HCT116 (cell line): Measurements from ENCODE around the gene UBL4B. TPM values are rescaled to one million over a fixed set of nuclear protein-coding genes. Genes with fewer than 3 reads are reported as not detected.

Source experiments
- ATAC-seq: fragments of 200-7000 bp; cut with Tn5 transposase; 2 replicates; pipeline ENCODE4 v1.9.1; 2020; ENCODE audit warnings: mild to moderate bottlenecking, moderate library complexity
- BruUV-seq: library from RNA; stranded (reverse); fragments of 400-500 nt; replicated peaks from 2 replicates; lab custom pipeline; 2021; lab: Mats Ljungman, UMichigan
- CTCF ChIA-PET: fragments of 300-600 bp; sonication (Branson Sonifier 250); formaldehyde crosslinking; loops from one replicate; lab custom pipeline; 2021; ENCODE audit warnings: antibody characterized with exemption; lab: Charles Lee
- POLR2A ChIA-PET: fragments of 300-600, 350-600 bp; sonication (Branson Sonifier 250); formaldehyde crosslinking; loops from one replicate; lab custom pipeline; 2021; ENCODE audit warnings: antibody characterized with exemption; lab: Charles Lee
- RAD21 ChIA-PET, 2 experiments: fragments of 300-600 bp; sonication (Branson Sonifier 250); formaldehyde crosslinking; loops; one replicate each; lab custom pipeline; 2023; ENCODE audit warnings: low total read pairs in 2 of 2; ENCODE audit not compliant: uncharacterized antibody in 2 of 2, unreplicated experiment in 2 of 2, low non-redundant PET in 1 of 2; lab: Charles Lee
- DNase-seq: peaks from one replicate; pipeline ENCODE4 v3.0.0-alpha.2; 2010; ENCODE audit warnings: low read depth, low spot score
- H2AFZ ChIP-seq: fragments of 200-600 bp; shearing (Covaris generic), sonication (generic); 2 replicates; pipeline ENCODE4 v1.6.1; 2017; ENCODE audit warnings: low read depth, mixed run types, mixed read lengths, antibody characterized with exemption, low read length; ENCODE audit not compliant: poor library complexity, severe bottlenecking
- H3K27ac ChIP-seq: 2 replicates; pipeline ENCODE4 v1.5.1; 2012; ENCODE audit warnings: low read depth, low read length
- H3K27me3 ChIP-seq: fragments of 200-600 bp; sonication (generic); 2 replicates; pipeline ENCODE4 v1.6.1; 2016; ENCODE audit warnings: mixed run types, low read length, mixed read lengths; ENCODE audit not compliant: insufficient read depth
- H3K36me3 ChIP-seq, 2 experiments: fragments of 200-500 bp in 1 of 2; fragments of 200-600 bp in 1 of 2; sonication (Bioruptor generic) in 1 of 2; sonication (generic) in 1 of 2; 2 replicates each; pipeline versions ENCODE4 v1.5.1 to v1.6.1; 2014 to 2016; ENCODE audit warnings: low read length in 2 of 2, inconsistent platforms in 1 of 2, mixed read lengths in 1 of 2, mixed run types in 1 of 2; ENCODE audit not compliant: insufficient read depth in 2 of 2, control insufficient read depth in 1 of 2
- H3K4me1 ChIP-seq, 2 experiments: fragments of 200-600 bp in 1 of 2; sonication (generic) in 1 of 2; 2 replicates each; pipeline versions ENCODE4 v1.5.1 to v1.6.1; 2012 to 2017; ENCODE audit warnings: low read length in 2 of 2, inconsistent platforms in 1 of 2, mild to moderate bottlenecking in 1 of 2, mixed read lengths in 1 of 2, mixed run types in 1 of 2, moderate library complexity in 1 of 2; ENCODE audit not compliant: insufficient read depth in 2 of 2, control insufficient read depth in 1 of 2
- H3K4me2 ChIP-seq: fragments of 200-600 bp; sonication (generic); 2 replicates; pipeline ENCODE4 v1.6.1; 2017; ENCODE audit warnings: mixed run types, low read length, mixed read lengths
- H3K4me3 ChIP-seq, 2 experiments: fragments of 200-600 bp in 1 of 2; sonication (generic) in 1 of 2; replicated peaks in 1 of 2; 2 replicates each; pipeline ENCODE4 v1.5.1; 2011 to 2016; ENCODE audit warnings: low read length in 2 of 2, control low read depth in 1 of 2, low read depth in 1 of 2, mild to moderate bottlenecking in 1 of 2, mixed read lengths in 1 of 2, mixed run types in 1 of 2
- H3K79me2 ChIP-seq: fragments of 200-600 bp; sonication (generic); 2 replicates; pipeline ENCODE4 v1.6.1; 2017; ENCODE audit warnings: mild to moderate bottlenecking, mixed run types, low read length, moderate library complexity, mixed read lengths; ENCODE audit not compliant: insufficient read depth
- H3K9ac ChIP-seq: fragments of 200-600 bp; sonication (generic); 2 replicates; pipeline ENCODE4 v1.6.1; 2016; ENCODE audit warnings: low read length, mixed read lengths
- H3K9me2 ChIP-seq: fragments of 200-600 bp; sonication (generic), shearing (Covaris generic); 2 replicates; pipeline ENCODE4 v1.6.1; 2017; ENCODE audit warnings: mixed run types, mild to moderate bottlenecking, moderate library complexity; ENCODE audit not compliant: insufficient read depth
- H3K9me3 ChIP-seq, 2 experiments: fragments of 200-500 bp in 1 of 2; fragments of 200-600 bp in 1 of 2; sonication (Bioruptor generic) in 1 of 2; sonication (generic) in 1 of 2; 2 replicates each; pipeline ENCODE4 v1.6.1; 2014 to 2017; ENCODE audit warnings: low read length in 2 of 2, mixed read lengths in 2 of 2, inconsistent platforms in 1 of 2, low read depth in 1 of 2, mild to moderate bottlenecking in 1 of 2, mixed run types in 1 of 2, moderate library complexity in 1 of 2; ENCODE audit not compliant: control insufficient read depth in 1 of 2, insufficient read depth in 1 of 2
- H4K20me1 ChIP-seq: fragments of 200-600 bp; sonication (generic), shearing (Covaris generic); 2 replicates; pipeline ENCODE4 v1.6.1; 2017; ENCODE audit warnings: mixed run types, mild to moderate bottlenecking, moderate library complexity; ENCODE audit not compliant: insufficient read depth
- CEBPB ChIP-seq: IDR thresholded peaks from 2 replicates; pipeline ENCODE4 v1.6.1; 2012; ENCODE audit warnings: low read depth
- ELF1 ChIP-seq: IDR thresholded peaks from 2 replicates; pipeline ENCODE4 v1.6.1; 2012; ENCODE audit warnings: low read depth, borderline replicate concordance
- EZH2 ChIP-seq: fragments of 200-600 bp; sonication (generic); IDR thresholded peaks from 2 replicates; pipeline ENCODE4 v1.6.1; 2017; ENCODE audit warnings: antibody characterized with exemption, mixed run types
- EZH2phosphoT487 ChIP-seq: fragments of 200-600 bp; IDR thresholded peaks from 2 replicates; pipeline ENCODE4 v1.6.1; 2018; ENCODE audit warnings: antibody characterized with exemption, borderline replicate concordance
- JUND ChIP-seq: IDR thresholded peaks from 2 replicates; pipeline ENCODE4 v1.6.1; 2012
- MAX ChIP-seq: IDR thresholded peaks from 2 replicates; pipeline ENCODE4 v1.6.1; 2012
- POLR2A ChIP-seq: IDR thresholded peaks from 2 replicates; pipeline ENCODE4 v1.7.0; 2011; ENCODE audit warnings: borderline replicate concordance; ENCODE audit not compliant: insufficient read depth, insufficient read length; ENCODE audit errors: extremely low read depth
- RAD21 ChIP-seq: IDR thresholded peaks from 2 replicates; pipeline ENCODE4 v1.6.1; 2012; ENCODE audit warnings: low read depth, mild to moderate bottlenecking
- TCF7L2 ChIP-seq: IDR thresholded peaks from 2 replicates; pipeline ENCODE4 v1.7.0; 2011; ENCODE audit warnings: borderline replicate concordance, inconsistent platforms; ENCODE audit not compliant: insufficient read depth, insufficient read length; ENCODE audit errors: extremely low read depth
- YY1 ChIP-seq: IDR thresholded peaks from 2 replicates; pipeline ENCODE4 v1.6.1; 2011; ENCODE audit warnings: low read length, low read depth, moderate library complexity, mild to moderate bottlenecking; ENCODE audit not compliant: insufficient replicate concordance; ENCODE audit errors: extremely low read depth
- ZBTB33 ChIP-seq: IDR thresholded peaks from 2 replicates; pipeline ENCODE4 v1.6.1; 2011; ENCODE audit warnings: mild to moderate bottlenecking, low read length, moderate library complexity; ENCODE audit not compliant: insufficient replicate concordance; ENCODE audit errors: extremely low read depth
- ZFX ChIP-seq: fragments of 450-650 bp; IDR thresholded peaks from 2 replicates; pipeline ENCODE4 v1.6.1; 2017
- ZNF274 ChIP-seq: fragments of 200-500 bp; sonication (Bioruptor generic); IDR thresholded peaks from 2 replicates; pipeline ENCODE4 v1.6.1; 2014; ENCODE audit warnings: mild to moderate bottlenecking, low read depth, low read length, inconsistent platforms
- intact Hi-C: fragments of 100-400 bp; cut with micrococcal nuclease; formaldehyde crosslinking; loops from 2 replicates; pipeline ENCODE4 v1.10.0; 2022
- total RNA-seq: library from RNA; stranded (reverse); gene quantifications from one replicate; pipeline ENCODE4 v1.2.1, GENCODE V29; 2021; ENCODE audit not compliant: unreplicated experiment
- TF ChIP-seq, protein P1 (sequence below), 3 experiments: fragments of 200-600 bp in 1 of 3; sonication (generic) in 1 of 3; IDR thresholded peaks in 2 of 3; conservative IDR thresholded peaks in 1 of 3; 2 replicates each; pipeline ENCODE4 v1.5.1; 2012 to 2017; ENCODE audit warnings: low read depth in 2 of 3, low read length in 2 of 3, antibody characterized with exemption in 1 of 3, borderline replicate concordance in 1 of 3, control low read depth in 1 of 3, mild to moderate bottlenecking in 1 of 3, mixed read lengths in 1 of 3, mixed run types in 1 of 3, moderate library complexity in 1 of 3; ENCODE audit not compliant: insufficient read depth in 1 of 3

UBL4B gene
- total RNA-seq, 1 experiment from 2014 or later: 0.57 TPM

DNA sequence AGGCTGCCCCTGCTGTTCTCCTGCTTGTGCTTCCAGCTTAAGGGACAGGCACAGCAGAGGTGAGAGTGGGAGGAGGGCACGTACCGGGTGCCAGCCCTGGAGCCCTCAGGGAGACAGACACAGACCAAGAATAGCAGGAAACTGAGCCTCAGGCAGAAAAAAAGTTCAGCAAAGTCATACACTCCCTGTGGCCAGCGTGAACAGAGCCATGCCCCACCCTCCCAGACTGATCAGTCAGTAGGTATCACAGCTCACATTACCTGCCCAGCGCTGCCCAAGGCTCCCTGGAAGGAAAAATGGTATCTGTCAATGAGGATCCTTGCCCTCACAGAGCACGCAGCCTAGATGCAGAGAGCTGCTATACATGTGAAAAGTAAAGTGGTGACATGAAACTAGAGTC is 1.3 kb downstream of the UBL4B start:
- CTCF ChIA-PET: no interaction called here
- DNase-seq: no peak

More for the DNA sequence above, 1.3 kb downstream of the UBL4B start:
- no peak overlapping the region for H3K4me2 ChIP-seq
- BruUV-seq: no TSS peak
- no peaks in the 10 kb centered on the region for H3K9me3 ChIP-seq
- H3K4me1 ChIP-seq: peaks cover 0 to 3% of the 10 kb centered on the region in 2 experiments; a peak in 2 of 4 replicates
- no peaks in the 10 kb centered on the region for H3K9me2 ChIP-seq
- H3K27me3 ChIP-seq: peaks cover 7% of the 10 kb centered on the region; the same call in 1 of the 2 replicates
- H3K9ac ChIP-seq: no peak overlapping the region
- no peak overlapping the region for H3K27ac ChIP-seq
- H3K79me2 ChIP-seq: no peaks in the 10 kb centered on the region
- intact Hi-C loops: no loop called here
- POLR2A ChIA-PET: no interaction called here
- RAD21 ChIA-PET: no interaction called here
- no peaks in the 10 kb centered on the region for H4K20me1 ChIP-seq
- TF ChIP-seq MAX: no peak
- no peak for TF ChIP-seq YY1
- TF ChIP-seq RAD21: no peak
- TF ChIP-seq ZNF274: no peak
- no peak for TF ChIP-seq ZFX
- TF ChIP-seq EZH2phosphoT487: no peak
- no peak for TF ChIP-seq EZH2
- no peak for TF ChIP-seq ELF1
- no peak for TF ChIP-seq TCF7L2
- no peak for TF ChIP-seq POLR2A
- TF ChIP-seq ZBTB33: no peak
- TF ChIP-seq JUND: no peak
- no peak for TF ChIP-seq CEBPB
- TF ChIP-seq, protein P1, sequence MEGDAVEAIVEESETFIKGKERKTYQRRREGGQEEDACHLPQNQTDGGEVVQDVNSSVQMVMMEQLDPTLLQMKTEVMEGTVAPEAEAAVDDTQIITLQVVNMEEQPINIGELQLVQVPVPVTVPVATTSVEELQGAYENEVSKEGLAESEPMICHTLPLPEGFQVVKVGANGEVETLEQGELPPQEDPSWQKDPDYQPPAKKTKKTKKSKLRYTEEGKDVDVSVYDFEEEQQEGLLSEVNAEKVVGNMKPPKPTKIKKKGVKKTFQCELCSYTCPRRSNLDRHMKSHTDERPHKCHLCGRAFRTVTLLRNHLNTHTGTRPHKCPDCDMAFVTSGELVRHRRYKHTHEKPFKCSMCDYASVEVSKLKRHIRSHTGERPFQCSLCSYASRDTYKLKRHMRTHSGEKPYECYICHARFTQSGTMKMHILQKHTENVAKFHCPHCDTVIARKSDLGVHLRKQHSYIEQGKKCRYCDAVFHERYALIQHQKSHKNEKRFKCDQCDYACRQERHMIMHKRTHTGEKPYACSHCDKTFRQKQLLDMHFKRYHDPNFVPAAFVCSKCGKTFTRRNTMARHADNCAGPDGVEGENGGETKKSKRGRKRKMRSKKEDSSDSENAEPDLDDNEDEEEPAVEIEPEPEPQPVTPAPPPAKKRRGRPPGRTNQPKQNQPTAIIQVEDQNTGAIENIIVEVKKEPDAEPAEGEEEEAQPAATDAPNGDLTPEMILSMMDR (IDR thresholded peaks at IDR 0.05 in 2 of 3, conservative IDR thresholded peaks at IDR 0.05 in 1 of 3; ENCODE audit: borderline replicate concordance in 1 of 3, insufficient read depth in 1 of 3, low read depth in 2 of 3, low read length in 2 of 3): no peak
- H3K36me3 ChIP-seq: no peaks in the 10 kb centered on the region
- no peak overlapping the region for H2AFZ ChIP-seq
- H3K4me3 ChIP-seq: no peak overlapping the region
- no peak for ATAC-seq
